BE2C (cell line): ENCODE data around the gene GRID1.

ENCODE experiments used
- DNase-seq: peaks from one replicate; pipeline ENCODE4 v3.0.0-alpha.2; 2020
- H3K27me3 ChIP-seq: fragments of 250-450 bp; sonication (Bioruptor Pico); 2 replicates; pipeline ENCODE4 v1.5.1; 2020; ENCODE audit warnings: mild to moderate bottlenecking
- H3K36me3 ChIP-seq: fragments of 250-450 bp; sonication (Bioruptor Pico); 2 replicates; pipeline ENCODE4 v1.5.1; 2020; ENCODE audit warnings: mild to moderate bottlenecking
- H3K4me1 ChIP-seq: fragments of 250-450 bp; sonication (Bioruptor Pico); 2 replicates; pipeline ENCODE4 v1.5.1; 2020
- H3K4me3 ChIP-seq: 2 replicates; pipeline ENCODE4 v1.5.1; 2011; ENCODE audit warnings: low read depth, low read length
- H3K9me3 ChIP-seq: fragments of 250-450 bp; sonication (Bioruptor Pico); 2 replicates; pipeline ENCODE4 v1.5.1; 2020
- CTCF ChIP-seq: IDR thresholded peaks from 2 replicates; pipeline ENCODE4 v1.5.1; 2012; ENCODE audit warnings: mild to moderate bottlenecking, low read depth, low read length

Gene GRID1

GRCh38 chr10:86064931-86065662 is 301.5 kb downstream of the GRID1 start:
- no peak overlapping the region for H3K4me3 ChIP-seq
- H3K36me3 ChIP-seq = no peaks in the 10 kb centered on the region
- no peaks in the 10 kb centered on the region for H3K4me1 ChIP-seq
- no peak for DNase-seq
- no peaks in the 10 kb centered on the region for H3K27me3 ChIP-seq
- no peaks in the 10 kb centered on the region for H3K9me3 ChIP-seq
- TF ChIP-seq CTCF = no peak

- no peaks in the 10 kb centered on the region for H3K27me3 ChIP-seq
Measured at GRCh38 chr10:86064219-86064618, 302.4 kb downstream of the GRID1 start.

GRCh38 chr10:86063341-86063740 is 303.3 kb downstream of the GRID1 start:
- Histone ChIP-seq H3K9me3 (no peaks in the 10 kb centered on the region), H3K36me3 (no peaks in the 10 kb centered on the region), H3K4me3 (no peak overlapping the region), H3K4me1 (no peaks in the 10 kb centered on the region), H3K27me3 (no peaks in the 10 kb centered on the region)
- TF ChIP-seq CTCF = no peak
- DNase-seq = no peak

More at GRCh38 chr10:86064219-86064618, 302.4 kb downstream of the GRID1 start:
- Histone ChIP-seq H3K4me1 (no peaks in the 10 kb centered on the region), H3K9me3 (no peaks in the 10 kb centered on the region), H3K36me3 (no peaks in the 10 kb centered on the region), H3K4me3 (no peak overlapping the region)
- no peak for TF ChIP-seq CTCF
- no peak for DNase-seq

GRCh38 chr10:86062647-86063145 is 303.9 kb downstream of the GRID1 start:
- DNase-seq = no peak
- H3K4me3 ChIP-seq = no peak overlapping the region
- no peak for TF ChIP-seq CTCF
- H3K4me1 ChIP-seq = no peaks in the 10 kb centered on the region
- no peaks in the 10 kb centered on the region for H3K9me3 ChIP-seq
- no peaks in the 10 kb centered on the region for H3K36me3 ChIP-seq
- no peaks in the 10 kb centered on the region for H3K27me3 ChIP-seq

- no peak for TF ChIP-seq CTCF
- Histone ChIP-seq H3K27me3 (no peaks in the 10 kb centered on the region), H3K9me3 (no peaks in the 10 kb centered on the region), H3K36me3 (no peaks in the 10 kb centered on the region), H3K4me3 (no peak overlapping the region), H3K4me1 (no peaks in the 10 kb centered on the region)
- no peak for DNase-seq
Measured at GRCh38 chr10:86062198-86062550, 304.4 kb downstream of the GRID1 start.

- H3K27me3 ChIP-seq = no peaks in the 10 kb centered on the region
- H3K4me3 ChIP-seq = no peak overlapping the region
- no peaks in the 10 kb centered on the region for H3K36me3 ChIP-seq
- TF ChIP-seq CTCF = no peak
- no peak for DNase-seq
- no peaks in the 10 kb centered on the region for H3K4me1 ChIP-seq
- H3K9me3 ChIP-seq = no peaks in the 10 kb centered on the region
Measured at GRCh38 chr10:86061278-86062197, 305.1 kb downstream of the GRID1 start.
